H1 (cell line): ENCODE measurements around the gene PHACTR1. TPM values are rescaled to one million over a fixed set of nuclear protein-coding genes. Genes with fewer than 3 reads are reported as not detected.

Experiments
- CTCF ChIA-PET: fragments of 300-600 bp; sonication (Branson Sonifier 250); formaldehyde crosslinking; loops from one replicate; lab custom pipeline; 2021; ENCODE audit not compliant: partially characterized antibody; lab: Charles Lee
- POLR2A ChIA-PET: fragments of 300-600 bp; sonication (Branson Sonifier 250); formaldehyde crosslinking; loops from one replicate; lab custom pipeline; 2021; ENCODE audit warnings: inconsistent platforms; ENCODE audit not compliant: partially characterized antibody; lab: Charles Lee
- DNase-seq, 2 experiments: peaks; one replicate each; pipeline versions ENCODE4 v3.0.0 to v3.0.0-alpha.2; 2010 to 2022; ENCODE audit warnings: low spot score in 2 of 2, low read depth in 1 of 2, mixed read lengths in 1 of 2
- FAIRE-seq: peaks from 2 replicates; lab custom pipeline; 2011; peaks lifted over from hg19 to GRCh38; lab: Jason Lieb, UNC
- H2AFZ ChIP-seq: 2 replicates; pipeline ENCODE4 v1.8.1; 2012; ENCODE audit warnings: low read length, inconsistent platforms
- H2AK5ac ChIP-seq: 2 replicates; pipeline ENCODE4 v1.6.1; 2013; ENCODE audit warnings: low read depth, low read length
- H2BK120ac ChIP-seq: replicated peaks from 2 replicates; pipeline ENCODE3; 2013; ENCODE audit warnings: low read depth, low read length, inconsistent platforms
- H2BK12ac ChIP-seq: 2 replicates; pipeline ENCODE4 v1.6.1; 2013; ENCODE audit warnings: low read depth, low read length
- H2BK15ac ChIP-seq: 2 replicates; pipeline ENCODE4 v1.6.1; 2013; ENCODE audit warnings: low read length
- H2BK20ac ChIP-seq: 2 replicates; pipeline ENCODE4 v1.6.1; 2013; ENCODE audit warnings: low read length
- H2BK5ac ChIP-seq: 2 replicates; pipeline ENCODE4 v1.6.1; 2013; ENCODE audit warnings: low read depth, low read length
- H3K14ac ChIP-seq: 2 replicates; pipeline ENCODE4 v1.6.1; 2013; ENCODE audit warnings: inconsistent platforms; ENCODE audit not compliant: insufficient read length
- H3K18ac ChIP-seq: 2 replicates; pipeline ENCODE4 v1.6.1; 2013; ENCODE audit warnings: low read length; ENCODE audit errors: extremely low read depth
- H3K23ac ChIP-seq: 2 replicates; pipeline ENCODE4 v1.6.1; 2013; ENCODE audit warnings: inconsistent platforms; ENCODE audit not compliant: insufficient read length
- H3K23me2 ChIP-seq: 2 replicates; pipeline ENCODE4 v1.6.1; 2013; ENCODE audit warnings: low read depth, low read length
- H3K27ac ChIP-seq: 2 replicates; pipeline ENCODE4 v1.6.1; 2011; ENCODE audit warnings: low read depth, low read length, inconsistent platforms
- H3K27me3 ChIP-seq, 4 experiments: replicated peaks in 1 of 4; 1 replicate in 1 of 4; 2 replicates in 3 of 4; pipeline versions ENCODE4 v1.6.1 to v1.8.1; 2011 to 2013; ENCODE audit warnings: low read length in 3 of 4, mild to moderate bottlenecking in 3 of 4, inconsistent platforms in 2 of 4, mixed read lengths in 2 of 4, moderate library complexity in 1 of 4; ENCODE audit not compliant: control insufficient read depth in 3 of 4, insufficient read depth in 3 of 4; ENCODE audit errors: extremely low read depth in 1 of 4
- H3K36me3 ChIP-seq, 4 experiments: 2 replicates each; pipeline versions ENCODE4 v1.6.1 to v1.8.1; 2011 to 2013; ENCODE audit warnings: mild to moderate bottlenecking in 4 of 4, low read length in 3 of 4, moderate library complexity in 2 of 4, control low read depth in 1 of 4, inconsistent platforms in 1 of 4; ENCODE audit not compliant: insufficient read depth in 4 of 4, control insufficient read depth in 2 of 4
- H3K4ac ChIP-seq: replicated peaks from 2 replicates; pipeline ENCODE3; 2013; ENCODE audit warnings: low read length, low read depth, mixed read lengths, inconsistent platforms; ENCODE audit not compliant: insufficient read length
- H3K4me1 ChIP-seq, 4 experiments: replicated peaks in 1 of 4; 1 replicate in 1 of 4; 2 replicates in 3 of 4; pipeline versions ENCODE4 v1.6.1 to v1.8.1; 2011 to 2013; ENCODE audit warnings: low read length in 3 of 4, inconsistent platforms in 2 of 4, mixed read lengths in 1 of 4; ENCODE audit not compliant: insufficient read depth in 4 of 4, control insufficient read depth in 3 of 4
- H3K4me2 ChIP-seq, 2 experiments: 2 replicates each; pipeline versions ENCODE4 v1.6.1 to v1.8.1; 2011 to 2013; ENCODE audit warnings: low read depth in 2 of 2, low read length in 2 of 2, control low read depth in 1 of 2, inconsistent platforms in 1 of 2, mild to moderate bottlenecking in 1 of 2; ENCODE audit not compliant: insufficient read depth in 1 of 2
- H3K4me3 ChIP-seq, 4 experiments: fragments of 200-600, 300-600 bp in 1 of 4; sonication (generic), shearing (Covaris generic), sonication (Bioruptor Twin) in 1 of 4; 2 replicates each; pipeline versions ENCODE4 v1.5.1 to v1.8.1; 2011 to 2016; ENCODE audit warnings: low read length in 4 of 4, low read depth in 3 of 4, control low read depth in 2 of 4, inconsistent platforms in 2 of 4, mild to moderate bottlenecking in 2 of 4, mixed read lengths in 1 of 4, moderate library complexity in 1 of 4; ENCODE audit not compliant: insufficient read depth in 2 of 4; ENCODE audit errors: extremely low read depth in 1 of 4
- H3K56ac ChIP-seq: replicated peaks from 2 replicates; pipeline ENCODE3; 2013; ENCODE audit warnings: low read depth, mild to moderate bottlenecking, mixed read lengths, low read length, inconsistent platforms; ENCODE audit not compliant: insufficient read length
- H3K79me1 ChIP-seq: 2 replicates; pipeline ENCODE4 v1.6.1; 2013; ENCODE audit warnings: low read depth, low read length, control low read depth
- H3K79me2 ChIP-seq, 2 experiments: 2 replicates each; pipeline versions ENCODE4 v1.6.1 to v1.8.1; 2012 to 2013; ENCODE audit warnings: low read length in 2 of 2, mild to moderate bottlenecking in 2 of 2, inconsistent platforms in 1 of 2; ENCODE audit not compliant: insufficient read depth in 2 of 2, control insufficient read depth in 1 of 2
- H3K9ac ChIP-seq, 4 experiments: replicated peaks in 1 of 4; 1 replicate in 1 of 4; 2 replicates in 3 of 4; pipeline versions ENCODE4 v1.6.1 to v1.8.1; 2011 to 2013; ENCODE audit warnings: low read depth in 3 of 4, low read length in 3 of 4, control low read depth in 2 of 4, mild to moderate bottlenecking in 2 of 4, moderate library complexity in 2 of 4, inconsistent platforms in 1 of 4; ENCODE audit errors: extremely low read depth in 1 of 4
- H3K9me3 ChIP-seq, 2 experiments: 2 replicates each; pipeline versions ENCODE4 v1.6.1 to v1.8.1; 2012 to 2013; ENCODE audit warnings: mild to moderate bottlenecking in 2 of 2, moderate library complexity in 2 of 2, control low read depth in 1 of 2, inconsistent platforms in 1 of 2, low read depth in 1 of 2, low read length in 1 of 2, mixed read lengths in 1 of 2; ENCODE audit not compliant: insufficient read depth in 2 of 2
- H4K20me1 ChIP-seq, 2 experiments: replicated peaks in 1 of 2; 2 replicates each; pipeline versions ENCODE3 to v1.8.1; 2011 to 2013; ENCODE audit warnings: inconsistent platforms in 2 of 2, low read length in 2 of 2, mild to moderate bottlenecking in 1 of 2; ENCODE audit not compliant: insufficient read depth in 2 of 2, control insufficient read depth in 1 of 2
- H4K5ac ChIP-seq: 2 replicates; pipeline ENCODE4 v1.6.1; 2013; ENCODE audit warnings: low read length, low read depth, mixed read lengths, inconsistent platforms; ENCODE audit not compliant: insufficient read length
- H4K8ac ChIP-seq: 2 replicates; pipeline ENCODE4 v1.8.0; 2013; ENCODE audit warnings: mild to moderate bottlenecking, moderate library complexity, low read length, inconsistent platforms; ENCODE audit not compliant: insufficient read depth; ENCODE audit errors: extremely low read depth
- H4K91ac ChIP-seq: replicated peaks from 2 replicates; pipeline ENCODE3; 2013; ENCODE audit warnings: low read length, mixed read lengths, inconsistent platforms; ENCODE audit not compliant: insufficient read length
- BRCA1 ChIP-seq: IDR thresholded peaks from 2 replicates; pipeline ENCODE4 v1.6.1; 2012; ENCODE audit warnings: low read depth, low read length, improper control_type of control experiment
- CREB1 ChIP-seq: IDR thresholded peaks from 2 replicates; pipeline ENCODE4 v1.6.1; 2012; ENCODE audit warnings: inconsistent platforms
- EZH2 ChIP-seq: fragments of 200-600 bp; sonication (generic); IDR thresholded peaks from 2 replicates; pipeline ENCODE4 v1.7.1; 2012; ENCODE audit warnings: low read depth, mild to moderate bottlenecking, moderate library complexity, low read length, inconsistent platforms; ENCODE audit not compliant: severe bottlenecking
- KDM1A ChIP-seq: fragments of 200-600, 300-600 bp; sonication (generic); IDR thresholded peaks from 2 replicates; pipeline ENCODE4 v1.7.1; 2016; ENCODE audit warnings: mild to moderate bottlenecking, low read length, borderline replicate concordance
- POLR2AphosphoS5 ChIP-seq: IDR thresholded peaks from 2 replicates; pipeline ENCODE4 v1.6.1; 2011; ENCODE audit warnings: low read depth, low read length
- SP2 ChIP-seq: IDR thresholded peaks from 2 replicates; pipeline ENCODE4 v1.6.1; 2012; ENCODE audit warnings: mild to moderate bottlenecking, low read length, inconsistent platforms
- WGBS, 2 experiments: shearing (Covaris generic) in 1 of 2; methylation state at CpG; one replicate each; pipeline versions ENCODE4 v1.1.6 to v1.1.7; 2013 to 2015; ENCODE audit warnings: low lambda C conversion rate in 2 of 2, mixed read lengths in 2 of 2, inconsistent platforms in 1 of 2, low coverage in 1 of 2, missing lambda C conversion rate in 1 of 2; ENCODE audit not compliant: insufficient replicate concordance in 2 of 2, insufficient coverage in 1 of 2, insufficient read length in 1 of 2; ENCODE audit errors: extremely low coverage in 1 of 2, missing lambda C conversion rate in 1 of 2; 5-methylcytosine and 5-hydroxymethylcytosine counted together
- polyA plus RNA-seq, 7 experiments: library from polyadenylated mRNA; depleted of rRNA in 3 of 7; stranded (reverse) in 5 of 7; unstranded in 2 of 7; fragments of >200 nt in 5 of 7; fragments of 200-250 nt in 2 of 7; gene quantifications; 1 replicate in 5 of 7; 2 replicates in 1 of 7; 4 replicates in 1 of 7; pipeline versions ENCODE4 v1.2.1 to v1.2.3, GENCODE V29; 2011 to 2013; ENCODE audit warnings: missing spikeins in 2 of 7, mixed read lengths in 2 of 7
- total RNA-seq: library from RNA; stranded (reverse); fragmentation: NEBNext Ultra II Directional; extraction: Animal tissue kit (Norgen Biotek cat#: 25700); gene quantifications from 2 replicates; pipeline ENCODE4 v1.2.1, GENCODE V29; 2021

PHACTR1 gene
- total and polyA plus RNA-seq, 2 of the 8 experiments (the other 6 are each of a cell fraction or from before 2014, with no cell fraction given): 3.9 to 17.1 TPM

DNA sequence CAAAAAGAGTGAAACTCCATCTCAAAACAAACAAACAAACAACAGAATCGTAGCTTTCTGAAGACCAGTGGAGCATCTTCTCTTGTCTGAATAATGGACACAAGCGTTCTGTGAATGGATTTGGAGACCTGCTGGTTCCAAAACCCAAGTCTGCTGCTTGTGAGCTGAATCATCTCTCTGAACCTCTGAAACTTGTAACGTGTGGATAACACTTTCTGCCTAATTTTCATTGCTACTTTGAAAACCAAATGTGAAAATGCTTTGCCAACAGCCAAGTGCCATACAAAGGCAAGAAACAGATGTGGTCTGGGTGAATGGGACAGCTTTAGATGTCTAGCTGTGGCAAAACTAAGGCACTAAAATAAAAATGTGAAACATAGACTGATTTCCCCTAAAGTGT lies 44.3 kb downstream of the PHACTR1 start:
- H2BK20ac ChIP-seq: no peak overlapping the region
- no peaks in the 10 kb centered on the region for H4K20me1 ChIP-seq
- no peak overlapping the region for H2BK5ac ChIP-seq
- no peaks in the 10 kb centered on the region for H3K36me3 ChIP-seq
- FAIRE-seq: no peak
- H3K56ac ChIP-seq: no peak overlapping the region
- H2AFZ ChIP-seq: no peak overlapping the region
- no peak overlapping the region for H3K4me3 ChIP-seq
- H2BK12ac ChIP-seq: no peak overlapping the region
- no peak overlapping the region for H2BK120ac ChIP-seq
- no peak for DNase-seq
- H3K9me3 ChIP-seq: no peaks in the 10 kb centered on the region
- no peak overlapping the region for H2BK15ac ChIP-seq
- H3K23me2 ChIP-seq: no peaks in the 10 kb centered on the region
- WGBS, 2 experiments: 88% methylated on average over 3 of the region's 3 CpGs; no CpG with 5 or more reads in 1 of the 2 experiments
- 0 out of 2 replicates have a peak, but pooled peaks cover 2% of the 10 kb centered on the region for H3K79me1 ChIP-seq
- H3K4me1 ChIP-seq: peaks cover 0 to 4% (median 1%) of the 10 kb centered on the region in 4 experiments; a peak in 4 of 7 replicates
- CTCF ChIA-PET: interaction anchor here (1.0 kb wide), 1 partner anchor 11 kb away, joined by 3 read pairs; no protein-coding TSS in a partner anchor
- no peak overlapping the region for H3K9ac ChIP-seq
- H4K91ac ChIP-seq: no peak overlapping the region
- peaks cover 0 to 10% of the 10 kb centered on the region in 2 experiments; a peak in 1 of 4 replicates for H3K79me2 ChIP-seq
- no peak overlapping the region for H3K14ac ChIP-seq
- H3K4ac ChIP-seq: no peak overlapping the region
- H3K27ac ChIP-seq: no peak overlapping the region
- H2AK5ac ChIP-seq: no peak overlapping the region
- no peak overlapping the region for H4K8ac ChIP-seq
- H3K4me2 ChIP-seq: no peak overlapping the region
- no peak overlapping the region for H4K5ac ChIP-seq
- no peak overlapping the region for H3K23ac ChIP-seq
- H3K18ac ChIP-seq: no peak overlapping the region
- H3K27me3 ChIP-seq: peaks cover 0 to 2% (median 0%) of the 10 kb centered on the region in 4 experiments; a peak in 1 of 7 replicates
- POLR2A ChIA-PET: interaction anchor here (0.6 to 1.0 kb wide), 2 partner anchors 18 to 29 kb away, joined by 3 read pairs; no protein-coding TSS in a partner anchor
- TF ChIP-seq POLR2AphosphoS5 (no peak), BRCA1 (no peak), KDM1A (no peak), SP2 (no peak), CREB1 (no peak), EZH2 (no peak)
